ENCODE data around the gene NFATC2.

The NFATC2 gene

GRCh38 chr20:51516855-51517254, 25.7 kb downstream of the NFATC2 start:
- DNase-seq (ENCODE audit: low read depth in 2 of 2) = no peak

GRCh38 chr20:51514836-51515235, 27.7 kb downstream of the NFATC2 start:
- no peak for DNase-seq (ENCODE audit: low read depth in 2 of 2)

- no peak for DNase-seq (ENCODE audit: low read depth in 2 of 2)
Measured at GRCh38 chr20:51514249-51514648, 28.3 kb downstream of the NFATC2 start.

- no peak for DNase-seq (ENCODE audit: low read depth in 2 of 2)
Measured at GRCh38 chr20:51513545-51513944, 29.0 kb downstream of the NFATC2 start.

- DNase-seq (ENCODE audit: low read depth in 2 of 2) = no peak
Measured at GRCh38 chr20:51512645-51513044, 29.9 kb downstream of the NFATC2 start.

- DNase-seq (ENCODE audit: low read depth in 2 of 2) = no peak
Measured at GRCh38 chr20:51511861-51512619, 30.5 kb downstream of the NFATC2 start.

- no peak for DNase-seq (ENCODE audit: low read depth in 2 of 2)
Measured at GRCh38 chr20:51510936-51511605, 31.4 kb downstream of the NFATC2 start.

GRCh38 chr20:51510169-51510568, 32.4 kb downstream of the NFATC2 start:
- no peak for DNase-seq (ENCODE audit: low read depth in 2 of 2)

GRCh38 chr20:51509208-51509607, 33.3 kb downstream of the NFATC2 start:
- DNase-seq (ENCODE audit: low read depth in 2 of 2) = no peak

GRCh38 chr20:51508780-51509179, 33.7 kb downstream of the NFATC2 start:
- no peak for DNase-seq (ENCODE audit: low read depth in 2 of 2)

- DNase-seq (ENCODE audit: low read depth in 2 of 2) = no peak
Measured at GRCh38 chr20:51508158-51508557, 34.4 kb downstream of the NFATC2 start.

GRCh38 chr20:51507216-51508036, 35.1 kb downstream of the NFATC2 start:
- DNase-seq (ENCODE audit: low read depth in 2 of 2) = no peak

- DNase-seq (ENCODE audit: low read depth in 2 of 2) = no peak
Measured at GRCh38 chr20:51506527-51507215, 35.8 kb downstream of the NFATC2 start.

- no peak for DNase-seq (ENCODE audit: low read depth in 2 of 2)
Measured at GRCh38 chr20:51505566-51505965, 37.0 kb downstream of the NFATC2 start.

- DNase-seq (ENCODE audit: low read depth in 2 of 2) = no peak
Measured at GRCh38 chr20:51503376-51503775, 39.1 kb downstream of the NFATC2 start.

- DNase-seq (ENCODE audit: low read depth in 2 of 2) = no peak
Measured at GRCh38 chr20:51500936-51501335, 41.6 kb downstream of the NFATC2 start.

GRCh38 chr20:51500311-51500710, 42.2 kb downstream of the NFATC2 start:
- DNase-seq (ENCODE audit: low read depth in 2 of 2) = peak in 1 of 2 experiments; percentile 30

GRCh38 chr20:51498765-51499540, 43.6 kb downstream of the NFATC2 start:
- no peak for DNase-seq (ENCODE audit: low read depth in 2 of 2)

- DNase-seq (ENCODE audit: low read depth in 2 of 2) = peak in 1 of 2 experiments; percentile 47
Measured at GRCh38 chr20:51497542-51498467, 44.7 kb downstream of the NFATC2 start.

GRCh38 chr20:51496964-51497363, 45.6 kb downstream of the NFATC2 start:
- DNase-seq (ENCODE audit: low read depth in 2 of 2) = no peak
